LNCaP clone FGC (cell line): ENCODE data around the gene FAM221A.

Experiments
- DNase-seq: peaks from one replicate; pipeline ENCODE4 v3.0.0-alpha.2; 2011; ENCODE audit warnings: low read depth
- H3K4me3 ChIP-seq: 2 replicates; pipeline ENCODE4 v1.5.1; 2011; ENCODE audit warnings: mild to moderate bottlenecking, low read depth, low read length, control low read depth
- TF ChIP-seq, protein P1 (sequence below): IDR thresholded peaks from 2 replicates; pipeline ENCODE4 v1.5.1; 2012; ENCODE audit warnings: mild to moderate bottlenecking; ENCODE audit not compliant: control insufficient read depth, insufficient read depth; ENCODE audit errors: extremely low read depth

Gene FAM221A

GRCh38 chr7:23696916-23697441, 17.0 kb downstream of the FAM221A start:
- no peak for DNase-seq

GRCh38 chr7:23698822-23699221, 18.8 kb downstream of the FAM221A start:
- no peak for DNase-seq
- H3K4me3 ChIP-seq: no peak overlapping the region
- TF ChIP-seq, protein P1, sequence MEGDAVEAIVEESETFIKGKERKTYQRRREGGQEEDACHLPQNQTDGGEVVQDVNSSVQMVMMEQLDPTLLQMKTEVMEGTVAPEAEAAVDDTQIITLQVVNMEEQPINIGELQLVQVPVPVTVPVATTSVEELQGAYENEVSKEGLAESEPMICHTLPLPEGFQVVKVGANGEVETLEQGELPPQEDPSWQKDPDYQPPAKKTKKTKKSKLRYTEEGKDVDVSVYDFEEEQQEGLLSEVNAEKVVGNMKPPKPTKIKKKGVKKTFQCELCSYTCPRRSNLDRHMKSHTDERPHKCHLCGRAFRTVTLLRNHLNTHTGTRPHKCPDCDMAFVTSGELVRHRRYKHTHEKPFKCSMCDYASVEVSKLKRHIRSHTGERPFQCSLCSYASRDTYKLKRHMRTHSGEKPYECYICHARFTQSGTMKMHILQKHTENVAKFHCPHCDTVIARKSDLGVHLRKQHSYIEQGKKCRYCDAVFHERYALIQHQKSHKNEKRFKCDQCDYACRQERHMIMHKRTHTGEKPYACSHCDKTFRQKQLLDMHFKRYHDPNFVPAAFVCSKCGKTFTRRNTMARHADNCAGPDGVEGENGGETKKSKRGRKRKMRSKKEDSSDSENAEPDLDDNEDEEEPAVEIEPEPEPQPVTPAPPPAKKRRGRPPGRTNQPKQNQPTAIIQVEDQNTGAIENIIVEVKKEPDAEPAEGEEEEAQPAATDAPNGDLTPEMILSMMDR: no peak

More at GRCh38 chr7:23696916-23697441, 17.0 kb downstream of the FAM221A start:
- H3K4me3 ChIP-seq: no peak overlapping the region
- TF ChIP-seq, protein P1: peak; percentile 67

GRCh38 chr7:23700046-23700445, 20.0 kb downstream of the FAM221A start:
- TF ChIP-seq, protein P1: no peak
- DNase-seq: no peak
- no peak overlapping the region for H3K4me3 ChIP-seq

DNA sequence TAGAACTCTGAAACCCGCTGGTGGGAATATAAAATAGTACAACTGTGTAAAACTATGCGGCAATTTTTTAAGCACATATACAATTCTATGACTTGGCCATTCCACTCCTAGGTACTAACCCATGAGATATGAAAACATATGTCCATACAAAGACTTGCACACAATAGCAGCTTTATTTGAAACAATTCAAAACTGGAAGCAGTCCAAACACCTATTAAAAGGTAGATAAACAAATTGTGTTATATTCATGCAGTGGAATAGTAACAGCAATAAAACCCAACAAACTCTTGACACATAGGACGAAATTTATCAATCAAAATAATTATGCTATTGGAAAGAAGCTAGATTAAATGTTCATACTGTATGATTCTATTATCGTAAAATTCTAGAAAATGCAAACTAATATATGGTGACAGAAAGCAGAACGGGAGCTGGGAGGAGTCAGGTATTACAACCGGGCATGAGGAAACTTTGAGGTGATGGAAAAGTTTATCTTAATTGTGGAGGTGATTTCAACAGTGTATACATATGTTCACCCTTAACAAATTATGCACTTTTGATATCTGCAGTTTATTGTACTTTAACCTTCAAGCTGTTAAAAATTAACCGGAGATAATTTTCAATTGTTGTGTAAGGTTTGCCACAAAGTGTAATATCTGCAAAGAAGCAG, 29.2 kb downstream of the FAM221A start:
- no peak overlapping the region for H3K4me3 ChIP-seq
- DNase-seq: no peak
- TF ChIP-seq, protein P1: no peak

DNA sequence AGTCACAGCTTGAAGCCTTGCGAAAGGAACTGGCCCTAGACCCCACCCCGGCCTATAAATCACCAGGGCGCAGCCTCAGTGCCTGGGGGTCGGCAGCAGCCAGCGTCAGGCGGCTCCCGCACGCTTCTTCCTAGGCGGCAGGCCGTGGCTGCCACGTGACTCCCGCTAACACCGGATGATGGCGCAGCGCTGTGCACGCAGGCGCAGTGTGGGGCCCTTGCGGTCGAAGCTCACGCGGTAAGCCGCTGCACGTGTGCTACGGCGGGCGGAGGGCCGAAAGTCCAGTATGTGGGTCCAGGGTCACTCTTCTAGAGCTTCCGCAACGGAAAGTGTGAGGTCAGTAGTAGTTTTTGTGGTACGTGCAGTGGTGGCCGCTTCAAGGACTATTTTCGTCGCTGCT, 30.0 kb downstream of the FAM221A start, which contains the start of gene STK31:
Gene STK31, plus strand, starts transcription at position 220 of the 400 bp plus-strand sequence. Its CDS starts 67 bp downstream, at position 287.
- TF ChIP-seq, protein P1: no peak
- H3K4me3 ChIP-seq: no peak within 1 kb of the TSS
- DNase-seq: no peak

DNA sequence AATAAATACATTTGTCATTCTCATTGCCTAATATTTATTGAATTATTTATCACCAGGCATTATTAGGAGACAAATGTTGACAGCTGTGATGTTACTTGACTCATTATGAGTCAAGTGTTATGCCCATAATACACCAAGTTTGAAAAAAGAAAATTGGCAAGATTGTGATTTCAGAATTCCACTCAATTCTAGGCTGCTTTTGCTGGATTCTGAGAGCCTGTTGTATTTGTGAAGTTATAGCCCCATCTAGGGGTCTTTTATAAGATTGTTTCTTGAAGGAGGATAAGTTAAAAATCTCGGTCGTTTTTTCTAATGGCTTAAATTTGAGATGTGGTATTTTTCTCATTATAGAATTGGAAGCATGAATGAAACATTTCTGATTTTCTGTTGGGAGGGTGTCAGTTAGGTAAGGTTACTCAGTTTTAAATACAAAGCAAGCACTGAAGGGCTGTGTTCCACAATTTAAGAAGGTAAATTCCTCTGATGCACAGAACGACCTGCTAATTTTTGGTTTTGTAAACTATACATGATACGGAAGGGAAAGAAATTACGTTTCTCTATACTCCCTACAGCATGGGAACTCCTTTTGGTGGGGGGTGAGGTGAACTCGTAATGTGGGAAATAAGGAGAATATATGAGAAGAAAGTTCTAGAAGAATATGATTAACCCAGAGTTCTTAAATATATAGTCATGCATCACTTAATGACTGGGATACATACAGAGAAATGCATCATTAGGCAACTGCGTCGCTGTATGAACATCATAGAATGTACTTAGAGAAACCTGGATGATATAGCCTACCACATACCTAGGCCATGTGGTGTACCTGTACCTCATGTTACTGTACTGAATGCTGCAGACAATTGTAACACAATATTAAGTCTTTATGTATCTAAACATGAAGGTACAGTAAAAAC, 32.6 kb downstream of the FAM221A start:
- TF ChIP-seq, protein P1: peak; percentile 46
- H3K4me3 ChIP-seq: no peak overlapping the region
- no peak for DNase-seq
